ENCODE results near the gene PRSS58. TPM values are rescaled to one million over a fixed set of nuclear protein-coding genes. Genes with fewer than 3 reads are reported as not detected.

PRSS58 gene
- total RNA-seq, 1 donor from 2014 or later, result not detected

DNA sequence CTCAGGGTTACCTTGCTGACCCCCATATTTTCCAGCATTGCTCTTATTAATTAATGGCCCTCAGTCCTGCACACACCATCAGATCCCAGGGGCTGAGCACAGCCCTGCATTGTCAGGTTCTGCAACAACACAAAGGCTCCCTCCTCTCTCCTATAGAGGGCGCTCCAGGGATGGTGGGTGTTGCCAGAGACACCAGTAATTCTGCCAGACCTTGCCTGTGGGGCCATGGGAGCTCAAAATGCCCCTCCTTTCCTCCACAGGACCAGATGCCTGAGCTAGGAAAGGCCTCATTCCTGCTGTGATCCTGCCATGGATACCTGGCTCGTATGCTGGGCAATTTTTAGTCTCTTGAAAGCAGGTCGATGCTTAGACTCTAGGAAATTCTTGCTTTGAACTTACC lies 42.8 kb upstream of the PRSS58 start:
- TF ChIP-seq, protein P1, sequence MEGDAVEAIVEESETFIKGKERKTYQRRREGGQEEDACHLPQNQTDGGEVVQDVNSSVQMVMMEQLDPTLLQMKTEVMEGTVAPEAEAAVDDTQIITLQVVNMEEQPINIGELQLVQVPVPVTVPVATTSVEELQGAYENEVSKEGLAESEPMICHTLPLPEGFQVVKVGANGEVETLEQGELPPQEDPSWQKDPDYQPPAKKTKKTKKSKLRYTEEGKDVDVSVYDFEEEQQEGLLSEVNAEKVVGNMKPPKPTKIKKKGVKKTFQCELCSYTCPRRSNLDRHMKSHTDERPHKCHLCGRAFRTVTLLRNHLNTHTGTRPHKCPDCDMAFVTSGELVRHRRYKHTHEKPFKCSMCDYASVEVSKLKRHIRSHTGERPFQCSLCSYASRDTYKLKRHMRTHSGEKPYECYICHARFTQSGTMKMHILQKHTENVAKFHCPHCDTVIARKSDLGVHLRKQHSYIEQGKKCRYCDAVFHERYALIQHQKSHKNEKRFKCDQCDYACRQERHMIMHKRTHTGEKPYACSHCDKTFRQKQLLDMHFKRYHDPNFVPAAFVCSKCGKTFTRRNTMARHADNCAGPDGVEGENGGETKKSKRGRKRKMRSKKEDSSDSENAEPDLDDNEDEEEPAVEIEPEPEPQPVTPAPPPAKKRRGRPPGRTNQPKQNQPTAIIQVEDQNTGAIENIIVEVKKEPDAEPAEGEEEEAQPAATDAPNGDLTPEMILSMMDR (IDR thresholded peaks at IDR 0.05; ENCODE audit: insufficient read depth, low read length, poor library complexity, severe bottlenecking), result peak; percentile 18
- DNase-seq (ENCODE audit: low read depth), result no peak
- Histone ChIP-seq H3K27me3 (ENCODE audit: control insufficient read depth, insufficient read depth, low read length) (peaks cover 2% of the 10 kb centered on the region), H3K4me3 (ENCODE audit: low read depth, low read length) (no peak overlapping the region), H3K36me3 (ENCODE audit: control insufficient read depth, insufficient read depth, low read length) (no peaks in the 10 kb centered on the region)

DNA sequence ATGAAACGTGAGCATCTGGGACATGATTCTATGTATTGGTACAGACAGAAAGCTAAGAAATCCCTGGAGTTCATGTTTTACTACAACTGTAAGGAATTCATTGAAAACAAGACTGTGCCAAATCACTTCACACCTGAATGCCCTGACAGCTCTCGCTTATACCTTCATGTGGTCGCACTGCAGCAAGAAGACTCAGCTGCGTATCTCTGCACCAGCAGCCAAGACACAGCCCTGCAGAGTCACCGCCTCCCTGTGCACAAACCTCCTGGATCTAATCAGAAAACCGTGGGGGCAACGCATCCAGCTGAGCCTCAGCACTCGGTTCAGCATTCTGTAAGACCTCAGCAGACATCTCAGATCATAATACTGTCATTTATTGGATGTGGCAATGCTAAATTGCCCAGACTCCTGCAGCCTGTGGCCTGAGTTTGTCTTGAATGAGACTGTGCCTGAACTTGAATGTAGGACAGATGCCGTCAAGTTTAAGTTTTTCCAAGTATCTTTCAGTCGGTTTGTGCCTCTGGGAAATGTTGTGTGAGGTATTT lies 41.5 kb upstream of the PRSS58 start:
- Histone ChIP-seq H3K27me3 (ENCODE audit: control insufficient read depth, insufficient read depth, low read length) (peaks cover 2% of the 10 kb centered on the region), H3K36me3 (ENCODE audit: control insufficient read depth, insufficient read depth, low read length) (no peaks in the 10 kb centered on the region), H3K4me3 (ENCODE audit: low read depth, low read length) (no peak overlapping the region)
- TF ChIP-seq, protein P1 (IDR thresholded peaks at IDR 0.05; ENCODE audit: insufficient read depth, low read length, poor library complexity, severe bottlenecking), result no peak
- no peak for DNase-seq (ENCODE audit: low read depth)

GRCh38 chr7:142298627-142299026 lies 40.8 kb upstream of the PRSS58 start:
- H3K4me3 ChIP-seq (ENCODE audit: low read depth, low read length), result no peak overlapping the region
- no peaks in the 10 kb centered on the region for H3K36me3 ChIP-seq (ENCODE audit: control insufficient read depth, insufficient read depth, low read length)
- peaks cover 2% of the 10 kb centered on the region for H3K27me3 ChIP-seq (ENCODE audit: control insufficient read depth, insufficient read depth, low read length)
- TF ChIP-seq, protein P1 (IDR thresholded peaks at IDR 0.05; ENCODE audit: insufficient read depth, low read length, poor library complexity, severe bottlenecking), result no peak
- DNase-seq (ENCODE audit: low read depth), result no peak

- TF ChIP-seq, protein P1 (IDR thresholded peaks at IDR 0.05; ENCODE audit: insufficient read depth, low read length, poor library complexity, severe bottlenecking), result peak; percentile 24
- H3K27me3 ChIP-seq (ENCODE audit: control insufficient read depth, insufficient read depth, low read length), result peaks cover 2% of the 10 kb centered on the region
- no peak overlapping the region for H3K4me3 ChIP-seq (ENCODE audit: low read depth, low read length)
- H3K36me3 ChIP-seq (ENCODE audit: control insufficient read depth, insufficient read depth, low read length), result no peaks in the 10 kb centered on the region
- no peak for DNase-seq (ENCODE audit: low read depth)
These were observed 40.2 kb upstream of the PRSS58 start for GRCh38 chr7:142298009-142298408.

DNA sequence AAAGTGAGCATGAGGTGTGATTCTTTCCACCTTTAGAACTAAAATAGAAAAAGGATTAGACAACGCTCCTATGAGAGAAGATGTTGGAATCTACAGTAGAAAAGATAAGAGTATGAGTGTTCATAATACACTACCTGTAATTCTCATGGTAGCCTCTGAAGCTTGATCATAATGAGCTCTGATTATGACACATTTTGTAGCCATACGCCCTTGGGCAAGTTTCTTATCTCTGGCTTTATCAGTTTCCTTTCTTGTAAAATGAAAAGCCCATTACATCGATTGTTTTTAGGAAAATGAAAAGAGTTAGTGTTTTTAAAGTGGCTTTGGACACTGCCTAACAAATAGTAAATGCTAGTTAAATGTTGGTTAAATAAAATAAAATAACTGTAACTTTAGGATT lies 22.4 kb upstream of the PRSS58 start:
- Histone ChIP-seq H3K27me3 (ENCODE audit: control insufficient read depth, insufficient read depth, low read length) (no peaks in the 10 kb centered on the region), H3K36me3 (ENCODE audit: control insufficient read depth, insufficient read depth, low read length) (no peaks in the 10 kb centered on the region), H3K4me3 (ENCODE audit: low read depth, low read length) (no peak overlapping the region)
- DNase-seq (ENCODE audit: low read depth), result no peak
- TF ChIP-seq, protein P1 (IDR thresholded peaks at IDR 0.05; ENCODE audit: insufficient read depth, low read length, poor library complexity, severe bottlenecking), result no peak

DNA sequence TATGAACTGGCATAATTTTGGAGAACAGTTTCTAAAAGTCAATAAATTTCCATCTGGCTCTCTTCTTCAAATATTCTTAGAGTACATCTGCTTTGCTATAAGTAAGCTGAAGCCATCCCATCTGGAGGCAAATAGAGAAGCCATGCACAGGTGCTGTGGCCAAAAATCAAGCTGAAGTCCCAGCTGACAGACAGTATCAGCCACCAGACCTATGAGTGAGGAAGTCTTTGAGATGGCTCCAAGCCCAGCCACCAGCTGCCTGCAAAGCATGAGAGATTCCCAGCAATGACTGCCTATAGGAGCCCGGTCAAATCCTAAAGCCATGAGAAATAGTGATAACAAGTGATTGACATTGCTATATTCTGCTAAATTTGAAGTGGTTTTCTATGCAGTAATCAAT lies 21.7 kb upstream of the PRSS58 start:
- no peak for DNase-seq (ENCODE audit: low read depth)
- no peak overlapping the region for H3K4me3 ChIP-seq (ENCODE audit: low read depth, low read length)
- no peaks in the 10 kb centered on the region for H3K27me3 ChIP-seq (ENCODE audit: control insufficient read depth, insufficient read depth, low read length)
- no peaks in the 10 kb centered on the region for H3K36me3 ChIP-seq (ENCODE audit: control insufficient read depth, insufficient read depth, low read length)
- TF ChIP-seq, protein P1 (IDR thresholded peaks at IDR 0.05; ENCODE audit: insufficient read depth, low read length, poor library complexity, severe bottlenecking), result no peak

All from kidney epithelial cell (primary cell).